GM21786 (cell line): Measurements from ENCODE around the gene MYO1G.

Experiments used
- ATAC-seq: cut with Tn5 transposase; IDR thresholded peaks from one replicate; pipeline ENCODE4 v1.9.1; 2021; ENCODE audit not compliant: unreplicated experiment

Gene MYO1G

GRCh38 chr7:44967571-44968446 lies 11.0 kb downstream of the MYO1G start:
- no peak for ATAC-seq

- no peak for ATAC-seq
Measured at GRCh38 chr7:44966731-44967538, 11.9 kb downstream of the MYO1G start.

DNA sequence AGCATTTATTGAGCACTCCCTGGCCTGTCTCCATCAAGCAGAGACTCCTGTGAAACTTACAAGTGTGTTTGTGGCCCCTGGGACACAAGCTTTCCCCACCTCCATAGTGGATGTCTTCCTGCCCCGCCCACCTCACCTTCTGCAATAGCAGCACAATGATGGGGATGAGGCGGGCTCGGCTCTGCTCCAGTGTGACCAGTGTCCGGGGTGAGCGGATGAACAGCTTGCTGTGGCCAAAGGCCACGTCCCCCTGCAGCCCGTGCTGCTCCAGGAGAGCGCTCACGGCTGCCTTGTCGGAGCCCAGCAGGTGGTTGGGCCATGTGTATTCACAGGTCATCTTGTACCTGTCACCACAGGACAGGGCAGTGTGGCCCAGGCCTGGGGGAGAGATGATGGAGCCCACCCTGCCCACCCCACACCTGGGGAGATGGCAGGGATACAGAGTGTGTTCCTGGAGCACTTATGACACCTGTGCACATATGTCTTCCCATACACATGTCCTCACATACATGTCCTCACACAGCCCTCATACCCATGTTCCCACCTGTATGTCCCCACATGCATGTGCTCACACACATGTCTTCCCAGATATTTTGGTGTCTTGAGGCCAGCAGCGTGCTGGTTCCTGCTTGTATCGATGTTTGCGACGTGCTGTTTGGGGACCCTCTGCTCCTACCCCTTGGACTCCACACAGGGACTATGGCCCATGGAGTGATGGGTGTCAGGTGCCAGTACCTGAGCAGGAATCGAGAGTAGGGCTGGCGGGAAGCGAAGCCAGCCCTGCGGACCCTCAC lies 12.7 kb downstream of the MYO1G start:
- ATAC-seq = no peak

DNA sequence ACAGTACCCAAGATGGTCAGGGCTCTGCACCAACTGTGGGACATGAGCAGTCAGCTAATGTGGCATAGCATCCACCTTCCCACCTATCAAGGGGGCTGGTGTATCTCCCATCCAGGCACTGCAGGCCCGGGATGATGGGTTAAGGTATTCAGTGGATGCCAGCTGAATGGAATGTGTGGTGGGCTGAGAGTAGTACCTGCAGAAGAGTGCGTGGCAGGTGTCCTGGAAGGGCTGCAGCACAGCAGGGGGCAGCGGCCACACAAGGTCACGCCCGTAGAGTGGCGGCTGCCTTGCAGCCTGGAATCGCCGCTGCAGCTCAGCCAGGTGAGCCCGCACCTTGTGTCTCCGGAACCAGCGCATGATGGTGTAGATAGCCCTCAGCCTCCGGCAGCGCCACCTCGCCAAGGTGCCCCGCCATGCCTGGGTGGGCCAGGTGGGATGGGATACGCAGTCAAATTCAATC lies 13.3 kb downstream of the MYO1G start:
- ATAC-seq = no peak

DNA sequence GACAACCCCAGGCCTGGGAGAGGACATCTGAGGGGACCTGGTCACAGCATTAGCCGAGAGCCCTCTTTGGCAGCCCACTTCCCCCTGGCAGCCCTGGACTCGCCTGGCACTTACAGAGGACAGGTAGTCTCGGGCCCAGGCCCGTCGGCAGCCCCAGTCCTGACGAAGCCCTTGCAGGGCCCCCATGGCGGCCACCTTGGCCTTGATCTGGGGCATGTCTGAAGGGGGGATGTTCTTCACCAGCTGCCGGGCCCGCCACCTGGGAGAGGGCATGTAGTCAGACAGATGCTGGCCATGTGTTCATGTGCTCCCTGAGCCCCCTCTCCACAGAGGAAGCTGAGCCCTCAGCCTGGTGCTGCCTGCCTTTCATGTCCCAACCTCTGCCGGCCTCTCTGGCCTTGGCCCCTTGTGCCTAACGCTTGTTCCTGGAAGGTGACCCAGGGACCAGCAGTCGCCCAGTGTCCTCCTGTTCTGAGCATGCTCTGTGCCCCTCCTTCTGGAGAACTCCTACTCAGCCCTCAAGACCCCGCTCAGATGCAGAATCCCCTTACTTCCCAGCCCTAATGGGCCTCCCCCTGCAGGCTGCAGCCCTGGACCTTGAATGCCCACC lies 13.9 kb downstream of the MYO1G start:
- no peak for ATAC-seq

GRCh38 chr7:44964384-44964830 lies 14.4 kb downstream of the MYO1G start:
- ATAC-seq = no peak

DNA sequence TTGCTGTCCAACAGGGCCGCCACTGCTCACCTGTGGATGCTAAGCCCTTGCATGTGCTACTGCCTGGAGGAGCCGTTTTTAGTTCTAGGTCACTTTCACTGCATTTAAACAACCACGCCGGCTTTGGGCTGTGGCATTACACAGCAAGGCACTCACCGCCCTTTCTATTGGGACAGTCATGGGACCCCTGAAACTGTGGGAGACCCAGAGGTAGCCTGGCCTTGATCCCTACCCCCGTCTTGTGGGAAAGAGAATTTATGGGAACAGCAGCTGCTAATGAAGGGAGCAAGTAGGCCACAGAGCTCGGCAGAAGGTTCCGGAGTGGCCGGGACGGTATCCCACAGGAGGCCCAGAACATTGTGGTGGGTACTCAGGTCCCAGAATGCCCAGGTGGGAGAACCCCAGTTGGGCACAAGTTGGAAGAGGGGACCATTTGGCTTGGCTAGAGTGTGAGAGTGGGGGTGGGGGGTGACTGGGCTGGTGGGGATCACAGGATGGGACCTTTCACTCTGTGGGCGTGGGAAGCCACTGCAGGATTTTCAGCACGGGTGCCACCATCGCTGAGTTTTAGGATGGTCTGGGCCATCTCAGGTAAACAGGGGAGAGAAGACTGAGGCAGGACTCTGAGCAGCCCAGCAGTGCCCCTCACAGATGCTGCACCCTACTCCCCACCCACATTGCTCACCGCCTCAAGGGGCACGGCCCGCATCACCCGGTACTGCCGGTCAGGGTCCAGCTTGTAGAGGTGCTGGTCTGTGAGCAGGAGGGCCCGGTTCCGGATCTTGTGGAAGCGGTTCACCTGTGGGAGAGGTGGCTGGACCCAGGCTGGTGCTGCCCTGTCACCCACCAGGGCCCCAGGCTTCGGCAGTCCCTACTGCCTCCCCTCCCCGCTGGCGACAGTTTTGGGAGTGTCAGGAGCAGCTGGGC lies 15.2 kb downstream of the MYO1G start:
- no peak for ATAC-seq

- ATAC-seq = no peak
Measured at GRCh38 chr7:44962483-44963251, 16.1 kb downstream of the MYO1G start.

DNA sequence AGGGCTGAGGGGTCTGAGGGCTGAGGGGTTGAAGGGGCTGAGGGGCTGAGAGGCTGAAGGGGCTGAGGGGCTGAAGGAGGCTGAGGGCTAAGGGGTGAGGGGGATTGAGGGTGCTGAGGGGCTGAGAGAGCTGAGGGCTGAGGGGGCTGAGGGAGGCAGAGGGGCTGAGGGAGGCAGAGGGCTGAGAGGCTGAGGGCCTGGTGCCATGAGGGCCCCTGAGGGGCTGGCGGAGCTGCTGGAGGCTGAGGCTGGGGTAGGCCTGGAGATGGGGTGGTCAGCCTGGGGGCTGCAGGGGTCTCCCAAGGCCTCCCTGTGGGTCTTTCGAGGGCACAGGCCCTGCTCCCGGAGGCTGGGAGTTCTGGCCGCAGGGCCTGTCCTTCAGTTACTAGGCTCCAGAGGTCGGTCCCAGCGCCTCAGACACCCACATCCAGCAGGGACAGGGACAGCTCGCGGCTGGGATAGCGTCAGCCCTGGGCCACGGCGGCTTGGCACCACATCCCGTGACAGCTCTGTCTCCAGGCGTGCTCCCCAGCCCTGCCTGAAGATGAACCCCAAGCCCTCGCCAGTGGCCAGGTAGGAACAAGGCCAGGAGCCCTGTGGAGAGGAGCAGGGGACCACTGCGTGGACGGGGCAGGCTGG lies 16.9 kb downstream of the MYO1G start:
- ATAC-seq = no peak

DNA sequence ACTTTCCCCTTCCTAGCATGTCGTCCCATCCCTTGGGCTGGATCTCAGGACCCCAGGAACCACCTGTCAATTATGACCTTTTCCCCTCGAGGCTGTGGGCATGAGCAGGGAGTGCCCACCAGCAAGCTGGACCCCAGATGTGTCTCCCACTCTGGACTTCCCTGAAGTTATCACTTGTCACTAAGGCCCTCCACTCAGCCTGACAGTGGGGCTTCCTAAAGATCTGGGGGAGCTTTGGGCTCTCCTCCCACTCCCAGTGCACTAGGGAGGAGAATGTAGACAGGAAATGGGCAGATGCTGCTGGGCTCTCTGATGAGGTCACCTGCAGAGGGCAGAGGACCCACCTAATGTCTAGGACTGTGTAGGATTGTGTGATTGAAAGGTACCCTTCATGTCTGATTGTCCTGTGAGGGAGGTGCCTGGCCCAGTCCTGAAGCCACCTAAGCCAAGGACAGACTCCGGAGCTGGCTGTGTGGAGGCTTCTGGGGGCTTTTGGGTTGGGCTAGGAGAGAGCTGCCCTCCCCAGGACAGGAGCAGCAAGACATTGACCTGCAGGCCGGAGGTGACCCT lies 18.7 kb downstream of the MYO1G start:
- ATAC-seq = no peak

GRCh38 chr7:44959433-44959951 lies 19.3 kb downstream of the MYO1G start:
- no peak for ATAC-seq

DNA sequence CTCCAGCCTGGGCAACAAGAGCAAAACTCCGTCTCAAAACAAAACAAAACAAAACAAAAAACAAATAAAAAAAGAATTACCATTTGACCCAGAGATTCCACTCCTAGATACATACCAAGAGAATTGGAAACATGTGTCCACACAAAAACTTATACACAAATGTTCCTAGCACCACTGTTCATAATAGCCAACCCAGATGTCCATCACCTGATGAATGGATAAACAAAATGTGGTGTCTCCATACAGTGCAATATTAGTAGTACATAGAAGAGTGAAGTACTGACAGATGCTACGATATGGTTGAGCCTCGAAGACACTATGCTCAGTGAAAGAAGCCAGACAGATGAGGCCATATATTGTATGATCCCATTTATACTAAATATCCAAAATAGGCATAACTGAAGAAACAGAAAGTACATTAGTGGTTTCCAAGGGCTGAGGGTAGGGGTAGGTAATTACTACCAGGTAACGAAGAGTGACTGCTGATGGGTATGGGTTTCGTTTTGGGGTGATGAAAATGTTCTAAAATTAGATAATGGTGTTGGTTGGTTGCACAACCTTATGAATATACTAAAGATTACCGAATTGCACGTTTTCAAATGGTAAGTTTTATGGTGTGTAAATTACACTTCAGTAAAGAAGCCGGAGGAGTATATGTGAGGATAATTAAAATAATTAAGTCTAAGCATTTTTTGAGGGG lies 20.0 kb downstream of the MYO1G start:
- ATAC-seq = no peak

- no peak for ATAC-seq
Measured at GRCh38 chr7:44956157-44956766, 22.6 kb downstream of the MYO1G start.

DNA sequence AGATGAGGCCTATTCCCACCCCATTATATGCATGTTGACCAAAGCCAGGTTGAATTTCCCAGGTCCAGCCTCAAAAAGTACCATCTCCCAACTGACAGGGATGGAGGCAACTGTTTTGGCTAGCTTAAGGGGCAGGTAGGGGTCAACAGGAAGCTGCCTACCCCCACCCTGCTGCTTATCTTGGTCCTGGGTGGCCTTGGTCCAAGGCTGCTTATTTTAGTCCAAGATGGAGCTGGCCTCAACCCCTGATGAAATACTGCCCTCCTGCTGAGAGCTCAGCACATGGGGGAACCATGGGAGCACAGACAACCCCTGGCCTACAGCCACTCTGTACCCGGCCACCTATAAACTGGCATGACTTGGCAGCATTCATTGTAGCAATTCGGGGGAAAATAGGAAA lies 23.1 kb downstream of the MYO1G start:
- ATAC-seq = no peak

GRCh38 chr7:44953156-44953555 lies 25.7 kb downstream of the MYO1G start:
- ATAC-seq = no peak

DNA sequence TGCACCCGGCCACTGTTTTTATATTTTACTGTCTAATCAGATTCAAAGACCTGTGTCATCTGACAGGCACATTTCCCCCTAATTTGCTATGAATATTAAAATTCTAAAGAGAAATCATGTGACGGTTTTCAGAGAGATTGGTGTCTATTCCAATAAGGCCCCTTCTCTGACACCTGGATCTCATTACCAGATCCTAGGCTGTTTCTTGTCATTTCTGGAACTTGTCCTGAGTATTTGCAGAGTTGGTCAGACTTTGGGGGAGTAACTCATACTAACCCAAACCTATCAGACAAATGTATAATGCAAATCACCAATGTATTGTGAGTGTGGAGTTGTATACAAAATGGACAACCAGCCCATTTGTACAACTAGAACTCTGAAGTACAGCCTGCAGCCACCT lies 29.5 kb downstream of the MYO1G start:
- no peak for ATAC-seq

GRCh38 chr7:44945479-44945878 lies 33.3 kb downstream of the MYO1G start:
- ATAC-seq = no peak
